ENCODE results near the gene TCEAL3.
"Not testable (repeated sequence)": the region's sequence is repeated elsewhere in the genome, so short reads cannot be mapped to it uniquely, and the experiment has no call there.

TCEAL3 gene

DNA sequence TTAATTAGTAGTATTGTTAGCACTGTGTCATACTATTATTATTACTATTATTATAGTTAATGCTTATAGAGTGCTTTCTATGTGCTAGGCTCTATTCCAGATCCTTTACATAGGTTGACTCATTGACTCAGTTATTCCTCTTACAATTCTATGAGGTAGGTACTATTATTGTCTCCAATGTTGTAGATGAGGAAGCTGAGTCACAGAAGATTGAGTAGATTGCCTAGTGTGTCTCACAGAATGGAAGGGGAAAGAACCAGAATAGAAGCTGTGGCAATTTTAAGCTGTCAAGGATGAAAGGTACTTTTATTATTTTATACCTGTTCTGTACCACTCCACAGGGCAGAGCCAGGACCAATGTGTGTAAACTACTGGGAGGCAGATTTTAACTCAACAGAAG, 19.1 kb downstream of the TCEAL3 start:
- no peak for DNase-seq (ENCODE audit: low read depth)

DNA sequence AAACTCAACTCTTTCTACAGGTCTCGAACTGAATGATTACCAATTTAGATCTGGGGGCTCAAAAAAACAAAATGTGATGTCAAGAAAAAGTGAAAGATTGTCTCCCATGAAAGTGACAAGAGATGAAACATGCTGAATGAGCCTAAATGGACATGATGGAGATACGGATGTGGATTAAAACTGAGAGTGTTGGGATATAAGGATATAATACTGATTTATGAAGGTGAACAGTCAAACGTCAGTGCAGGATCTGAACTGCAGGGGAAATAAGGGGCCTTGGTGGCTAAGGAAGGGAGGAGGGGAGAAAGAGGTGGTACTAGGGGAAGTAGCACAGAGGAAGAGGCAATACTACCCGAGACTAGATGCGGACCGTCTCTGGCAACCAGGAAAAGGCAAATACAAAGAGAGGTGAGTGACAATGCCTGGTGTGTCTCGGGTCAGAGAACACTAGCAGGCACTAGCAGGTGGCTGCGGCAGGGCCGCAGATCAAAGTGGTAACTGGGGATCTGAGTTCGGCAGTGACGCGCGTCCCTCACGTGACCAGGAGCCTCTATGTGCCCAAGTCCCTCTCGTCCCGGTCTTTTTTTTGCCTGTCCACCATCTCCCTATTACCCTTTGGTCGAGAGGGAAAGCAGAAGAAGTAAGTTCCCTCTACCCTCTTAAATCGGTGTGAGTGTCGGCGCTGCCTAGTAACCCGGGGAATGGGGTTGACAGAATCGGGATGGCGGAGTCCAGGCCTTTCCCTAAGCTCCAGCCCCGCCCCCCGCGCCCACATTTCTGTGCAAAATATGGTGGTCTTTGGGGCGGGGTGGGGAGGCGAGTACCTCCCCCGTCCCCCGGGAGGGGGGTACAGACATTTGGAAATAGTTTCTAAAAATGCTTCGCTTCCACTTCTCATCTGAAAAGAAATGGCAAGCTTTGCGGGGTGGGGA, 20.9 kb downstream of the TCEAL3 start, which contains the start of gene TCEAL1:
Gene TCEAL1, plus strand, starts transcription at position 590 of the 932 bp plus-strand sequence. CDS start 942 bp downstream, outside the sequence.
- DNase-seq (ENCODE audit: low read depth): no peak

DNA sequence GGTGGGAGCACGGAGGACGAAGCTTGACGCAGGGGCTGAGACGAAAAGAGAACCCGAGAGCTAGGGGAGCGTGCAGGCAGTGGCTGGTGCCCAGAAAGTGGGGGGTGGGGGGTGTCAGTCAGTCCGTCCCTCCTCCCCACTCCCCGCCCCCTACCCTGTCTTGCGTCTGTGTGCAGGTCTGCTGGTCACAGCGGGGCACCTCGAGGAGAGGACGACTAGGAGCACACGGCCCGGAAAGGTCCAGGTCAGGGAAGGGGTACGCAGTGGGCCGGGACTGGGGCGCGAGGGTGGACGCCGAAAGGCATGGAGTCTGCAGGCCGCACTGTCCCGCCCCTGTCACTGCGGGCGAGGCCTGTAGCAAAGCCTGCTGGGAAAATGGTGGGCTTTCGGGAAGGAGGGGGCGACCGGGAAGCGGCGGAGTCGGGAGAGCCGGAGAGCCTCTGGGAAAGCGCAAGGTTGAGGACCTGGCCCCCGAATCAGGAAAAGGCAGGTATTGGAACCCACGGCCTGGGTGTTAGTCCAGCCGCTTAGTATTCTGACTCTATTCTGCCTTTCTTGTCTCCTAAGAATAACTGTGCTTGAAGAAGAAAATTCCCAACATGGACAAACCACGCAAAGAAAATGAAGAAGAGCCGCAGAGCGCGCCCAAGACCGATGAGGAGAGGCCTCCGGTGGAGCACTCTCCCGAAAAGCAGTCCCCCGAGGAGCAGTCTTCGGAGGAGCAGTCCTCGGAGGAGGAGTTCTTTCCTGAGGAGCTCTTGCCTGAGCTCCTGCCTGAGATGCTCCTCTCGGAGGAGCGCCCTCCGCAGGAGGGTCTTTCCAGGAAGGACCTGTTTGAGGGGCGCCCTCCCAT, 21.8 kb downstream of the TCEAL3 start:
- DNase-seq (ENCODE audit: low read depth): no peak

DNA sequence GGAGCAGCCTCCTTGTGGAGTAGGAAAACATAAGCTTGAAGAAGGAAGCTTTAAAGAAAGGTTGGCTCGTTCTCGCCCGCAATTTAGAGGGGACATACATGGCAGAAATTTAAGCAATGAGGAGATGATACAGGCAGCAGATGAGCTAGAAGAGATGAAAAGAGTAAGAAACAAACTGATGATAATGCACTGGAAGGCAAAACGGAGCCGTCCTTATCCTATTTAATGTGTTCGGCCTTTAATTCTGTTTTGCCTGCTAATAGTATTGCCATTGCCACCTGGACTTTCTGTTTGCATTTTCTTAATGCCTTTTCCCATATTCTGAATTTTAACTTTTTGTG, 22.4 kb downstream of the TCEAL3 start:
- DNase-seq (ENCODE audit: low read depth): no peak

DNA sequence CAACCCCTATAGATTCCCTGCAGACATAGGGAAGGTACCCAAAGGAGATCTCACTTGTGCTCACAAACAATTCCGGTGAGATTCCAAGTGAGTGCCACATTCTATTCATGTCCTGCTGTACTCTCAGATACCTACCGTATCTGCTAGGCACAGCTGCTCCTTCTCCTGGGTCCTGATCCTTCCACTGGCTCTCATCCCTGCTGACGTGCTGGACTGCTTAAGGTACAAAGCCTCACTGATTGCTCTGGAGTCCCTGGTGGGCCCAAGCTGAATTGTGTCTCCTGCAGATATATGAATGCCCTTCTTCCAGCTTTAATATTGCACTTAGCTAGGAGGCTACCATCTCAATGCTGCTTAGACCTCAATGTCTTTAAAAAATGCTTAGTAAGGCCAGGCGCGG, 23.4 kb downstream of the TCEAL3 start:
- no peak for DNase-seq (ENCODE audit: low read depth)

DNA sequence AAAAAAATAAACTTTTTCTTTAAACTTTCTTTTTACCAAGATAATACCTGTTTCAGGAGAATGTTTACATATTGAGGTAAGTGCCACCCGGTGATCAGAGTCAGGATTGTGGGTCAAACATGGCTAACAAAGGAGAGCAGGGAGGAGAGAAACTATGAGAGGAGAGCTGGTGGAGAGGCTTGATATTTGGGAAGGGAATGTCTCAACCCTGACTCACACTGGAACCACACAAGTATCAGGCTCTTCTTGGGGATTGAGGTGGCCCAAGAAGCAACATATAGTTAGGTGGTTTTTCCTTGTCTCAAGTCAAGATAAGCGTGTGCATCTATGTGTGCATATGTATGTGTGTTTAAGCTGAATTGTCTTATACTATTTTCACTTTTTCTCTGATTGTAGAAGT, 27.7 kb downstream of the TCEAL3 start:
- no peak for DNase-seq (ENCODE audit: low read depth)

DNA sequence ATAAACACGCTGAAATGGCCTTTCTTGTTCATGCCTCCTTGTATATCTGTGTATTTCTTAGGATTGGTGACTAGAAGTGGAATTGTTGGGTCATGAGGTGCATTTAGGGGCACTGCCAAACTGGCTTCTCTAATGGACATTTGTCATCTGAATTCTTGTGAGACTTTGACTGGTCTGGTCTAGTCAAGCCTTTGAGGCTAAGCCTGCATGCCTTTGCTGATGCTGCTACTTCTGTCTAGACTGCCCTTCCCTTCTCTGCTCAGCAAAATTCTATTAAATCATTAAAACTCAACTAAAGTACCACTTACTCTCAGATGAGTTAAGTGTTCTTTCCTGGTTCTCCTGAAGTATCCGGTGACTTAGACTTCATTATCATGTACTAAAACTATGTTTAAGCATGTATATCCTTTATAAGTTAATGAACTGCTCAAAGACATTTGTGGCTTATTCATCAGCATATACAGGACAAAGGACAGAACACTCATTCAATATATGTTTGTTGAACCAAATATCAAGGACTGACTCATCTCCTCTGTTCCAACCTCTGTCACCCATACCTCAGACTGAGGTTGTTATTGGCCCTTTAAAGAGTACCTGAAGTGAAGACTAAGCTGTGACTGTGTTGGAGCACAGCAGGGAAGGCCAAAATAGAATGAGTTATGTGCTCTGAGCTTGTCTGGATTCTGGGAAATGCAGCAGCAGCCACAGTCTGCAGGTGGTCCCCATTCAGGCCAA, 30.0 kb downstream of the TCEAL3 start:
- no peak for DNase-seq (ENCODE audit: low read depth)

DNA sequence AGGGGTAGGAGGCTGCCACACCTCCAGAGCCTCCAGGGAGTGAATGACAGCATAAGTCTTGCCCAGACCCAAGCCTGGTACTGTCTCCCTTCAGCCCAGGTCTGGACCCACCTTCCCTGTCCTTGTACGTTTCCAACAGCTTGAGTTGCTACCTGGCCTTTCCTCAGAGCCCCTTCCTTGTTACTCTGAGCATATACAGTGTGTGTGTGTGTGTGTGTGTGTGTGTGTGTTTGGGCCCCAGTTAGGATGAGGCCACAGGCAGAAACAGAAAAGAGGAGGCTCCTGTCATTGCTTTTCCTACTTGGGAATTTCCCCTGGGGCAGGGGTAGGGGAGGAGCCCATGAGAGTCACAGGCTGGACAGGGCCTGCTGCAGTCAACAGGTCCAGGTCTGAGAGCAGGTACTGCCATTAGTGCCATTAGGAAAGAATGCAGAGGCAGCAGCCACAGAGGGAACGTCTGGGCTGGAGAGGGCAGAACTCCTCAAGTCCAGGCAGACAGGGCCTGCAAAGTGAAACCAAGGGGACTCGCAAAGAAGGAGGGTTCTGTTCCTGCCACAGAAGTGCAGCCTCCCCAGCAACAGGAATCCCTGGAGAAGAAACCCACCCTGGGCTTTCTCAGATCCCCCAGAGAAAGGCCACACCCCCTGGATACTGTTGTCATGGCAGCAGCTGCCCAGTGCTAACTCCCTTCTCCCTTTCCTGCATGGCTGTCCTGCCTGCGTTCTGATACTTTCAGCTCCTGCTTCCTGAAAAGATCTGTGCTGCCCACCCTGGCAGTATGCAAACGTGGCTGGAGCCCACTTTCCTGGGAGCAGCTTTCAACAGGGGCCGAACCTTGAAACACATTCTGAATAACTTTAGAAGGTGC, 30.9 kb downstream of the TCEAL3 start:
- DNase-seq (ENCODE audit: low read depth): not testable (repeated sequence)

DNA sequence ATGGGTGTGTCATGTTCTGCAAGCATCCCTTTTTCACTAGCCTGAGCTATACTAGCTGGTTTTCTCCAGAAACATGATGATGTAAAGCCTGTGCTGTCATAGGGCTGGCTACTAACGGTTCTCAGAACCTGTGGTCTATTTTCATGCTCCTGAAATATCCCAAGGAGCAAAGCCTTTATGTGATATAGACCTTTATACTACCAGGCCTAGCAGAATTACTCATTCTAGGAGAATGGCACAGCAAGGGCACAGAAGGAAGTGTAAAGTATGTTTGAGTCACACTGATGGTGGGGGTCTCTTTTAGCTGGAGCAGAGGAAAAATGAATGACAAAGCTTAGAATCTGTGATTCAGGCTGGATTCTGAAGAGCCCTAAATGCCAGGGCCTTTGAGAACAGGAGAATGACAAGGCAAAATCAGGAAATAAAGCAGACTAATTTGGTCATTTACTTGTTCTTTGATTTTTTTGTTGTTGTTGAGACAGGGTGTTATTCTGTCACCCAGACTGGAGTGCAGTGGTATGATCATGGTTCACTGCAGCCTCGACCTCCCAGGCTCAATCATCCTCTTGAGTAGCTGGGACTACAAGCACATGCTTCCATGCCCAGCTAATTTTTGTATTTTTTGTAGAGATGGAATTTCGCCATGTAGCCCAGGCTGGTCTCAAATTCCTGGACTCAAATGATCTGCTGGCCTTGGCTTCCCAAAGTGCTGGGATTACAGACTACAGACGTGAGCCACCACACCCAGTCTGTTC, 32.8 kb downstream of the TCEAL3 start:
- no peak for DNase-seq (ENCODE audit: low read depth)

DNA sequence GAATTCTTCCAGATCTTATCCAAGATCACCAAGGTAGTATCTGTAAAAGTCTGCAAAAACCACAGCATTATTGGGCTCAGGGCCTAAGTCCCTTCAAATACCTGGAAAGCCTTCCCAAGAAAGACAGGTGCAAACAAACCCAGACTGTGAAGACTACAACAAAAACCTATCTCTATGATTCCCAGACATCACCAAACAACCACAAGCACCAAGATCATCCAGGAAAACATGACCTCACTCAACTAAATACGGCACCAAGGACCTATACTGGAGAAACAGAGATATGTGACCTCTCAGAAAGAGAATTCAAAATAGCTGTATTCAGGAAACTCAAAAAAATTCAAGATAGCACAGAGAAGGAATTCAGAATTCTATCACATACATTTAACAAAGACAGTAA, 36.4 kb downstream of the TCEAL3 start:
- no peak for DNase-seq (ENCODE audit: low read depth)

DNA sequence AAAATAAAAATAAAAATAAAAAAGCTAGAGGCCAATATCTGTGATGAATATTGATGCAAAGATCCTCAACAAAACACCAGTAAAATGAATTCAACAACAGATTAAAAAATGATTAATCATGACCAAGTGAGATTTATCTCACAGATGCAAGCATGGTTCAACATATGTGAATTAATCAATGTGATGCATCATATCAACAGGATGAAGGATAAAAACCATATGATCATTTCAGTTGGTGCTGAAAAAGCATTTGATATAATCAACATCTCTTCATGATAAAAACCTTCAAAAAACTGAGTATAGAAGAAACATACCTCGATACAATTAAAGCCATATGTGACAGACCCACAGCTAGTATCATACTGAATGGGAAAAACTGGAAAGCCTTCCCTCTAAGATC, 39.9 kb downstream of the TCEAL3 start:
- DNase-seq (ENCODE audit: low read depth): no peak

DNA sequence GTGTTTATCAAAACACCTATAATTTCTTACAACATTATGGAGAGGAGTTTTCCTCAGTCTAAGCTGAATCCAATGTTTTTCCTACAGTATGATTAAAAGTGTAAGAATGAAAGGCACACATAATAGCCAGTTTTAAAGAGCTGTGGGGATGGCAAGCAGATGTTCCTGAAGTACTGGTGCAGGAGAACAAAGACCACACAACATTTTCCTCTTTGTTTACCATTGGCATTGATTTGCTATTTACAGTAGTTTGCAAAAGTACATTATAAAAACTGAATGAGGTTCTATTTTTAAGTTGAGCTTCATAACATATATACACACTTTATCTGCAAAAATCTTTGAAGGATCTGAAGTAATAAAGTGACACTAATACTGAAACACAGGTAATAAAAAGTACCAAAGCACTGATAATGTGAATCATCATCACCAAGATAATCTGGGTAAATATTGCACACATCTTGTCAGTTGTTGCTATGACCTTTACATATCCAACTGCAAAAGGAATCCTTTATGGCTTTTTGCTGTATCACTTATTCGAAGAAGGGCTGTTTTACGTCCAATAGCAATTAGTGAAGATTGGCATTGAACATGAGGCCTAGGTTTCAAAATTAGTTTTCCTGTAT, 43.5 kb downstream of the TCEAL3 start:
- DNase-seq (ENCODE audit: low read depth): no peak

DNA sequence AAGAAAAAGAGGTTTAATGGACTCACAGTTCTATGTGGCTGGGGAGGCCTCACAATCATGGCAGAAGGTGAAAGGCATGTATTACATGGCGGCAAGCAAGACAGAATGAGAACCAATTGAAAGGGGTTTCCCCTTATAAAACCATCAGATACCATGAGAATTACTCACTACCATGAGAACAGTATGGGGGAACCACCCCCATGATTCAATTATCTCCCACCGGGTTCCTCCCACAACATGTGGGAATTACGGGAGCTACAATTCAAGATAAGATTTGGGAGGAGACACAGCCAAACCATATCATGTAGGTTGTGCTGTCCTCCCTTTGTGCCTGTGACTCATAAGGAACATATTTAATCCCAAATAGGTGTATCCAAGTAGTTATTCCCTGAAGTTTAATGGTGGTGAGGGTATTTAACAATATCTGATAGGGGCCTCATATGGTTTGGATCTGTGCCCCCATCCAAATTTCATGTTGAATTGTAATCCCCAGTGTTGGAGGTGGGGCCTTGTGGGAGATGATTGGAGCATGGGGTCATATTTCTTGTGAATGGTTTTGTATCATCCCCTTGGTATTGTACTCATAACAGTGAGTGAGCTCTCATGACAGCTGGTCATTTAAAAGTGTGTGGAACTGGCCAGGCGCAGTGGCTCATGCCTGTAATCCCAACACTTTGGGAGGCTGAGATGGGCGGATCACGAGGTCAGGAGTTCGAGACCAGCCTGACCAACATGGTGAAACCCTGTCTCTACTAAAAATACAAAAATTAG, 47.7 kb downstream of the TCEAL3 start:
- DNase-seq (ENCODE audit: low read depth): not testable (repeated sequence)

DNA sequence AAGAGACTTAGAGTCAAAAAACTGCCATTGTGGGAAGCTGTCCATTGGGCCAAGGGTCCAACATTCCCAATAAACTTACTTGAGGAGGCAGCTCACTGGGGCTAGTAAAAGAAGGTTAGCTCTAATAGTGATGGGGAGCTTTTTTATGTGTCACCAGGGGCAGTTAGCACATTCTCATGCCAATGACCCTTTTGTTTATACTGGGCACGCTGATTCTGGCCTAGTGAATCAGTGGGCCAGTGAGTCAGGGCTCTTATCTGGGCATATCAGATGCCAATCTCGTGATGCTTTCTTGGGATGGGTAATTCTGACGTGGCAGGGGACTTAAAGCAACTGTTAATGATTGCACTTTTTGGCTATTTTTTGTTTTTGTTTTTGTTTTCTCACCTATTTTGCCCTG, 48.9 kb downstream of the TCEAL3 start:
- no peak for DNase-seq (ENCODE audit: low read depth)

DNA sequence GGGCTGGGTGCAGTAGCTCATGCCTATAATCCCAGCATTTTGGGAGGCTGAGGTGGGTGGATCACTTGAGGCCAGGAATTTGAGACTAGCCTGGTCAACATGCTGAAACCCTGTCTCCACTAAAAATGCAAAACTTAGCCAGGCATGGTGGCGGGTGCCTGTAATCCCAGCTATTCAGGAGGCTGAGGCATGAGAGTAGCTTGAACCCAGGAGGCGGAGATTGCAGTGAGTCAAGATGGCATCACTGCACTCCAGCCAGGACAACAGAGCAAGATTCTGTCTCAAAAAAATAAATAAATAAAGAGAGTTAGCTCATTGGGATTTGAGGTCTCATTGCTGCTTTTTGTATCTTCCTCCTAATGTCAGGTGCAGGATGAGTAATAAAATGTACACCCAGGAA, 49.3 kb downstream of the TCEAL3 start:
- DNase-seq (ENCODE audit: low read depth): not testable (repeated sequence)

DNA sequence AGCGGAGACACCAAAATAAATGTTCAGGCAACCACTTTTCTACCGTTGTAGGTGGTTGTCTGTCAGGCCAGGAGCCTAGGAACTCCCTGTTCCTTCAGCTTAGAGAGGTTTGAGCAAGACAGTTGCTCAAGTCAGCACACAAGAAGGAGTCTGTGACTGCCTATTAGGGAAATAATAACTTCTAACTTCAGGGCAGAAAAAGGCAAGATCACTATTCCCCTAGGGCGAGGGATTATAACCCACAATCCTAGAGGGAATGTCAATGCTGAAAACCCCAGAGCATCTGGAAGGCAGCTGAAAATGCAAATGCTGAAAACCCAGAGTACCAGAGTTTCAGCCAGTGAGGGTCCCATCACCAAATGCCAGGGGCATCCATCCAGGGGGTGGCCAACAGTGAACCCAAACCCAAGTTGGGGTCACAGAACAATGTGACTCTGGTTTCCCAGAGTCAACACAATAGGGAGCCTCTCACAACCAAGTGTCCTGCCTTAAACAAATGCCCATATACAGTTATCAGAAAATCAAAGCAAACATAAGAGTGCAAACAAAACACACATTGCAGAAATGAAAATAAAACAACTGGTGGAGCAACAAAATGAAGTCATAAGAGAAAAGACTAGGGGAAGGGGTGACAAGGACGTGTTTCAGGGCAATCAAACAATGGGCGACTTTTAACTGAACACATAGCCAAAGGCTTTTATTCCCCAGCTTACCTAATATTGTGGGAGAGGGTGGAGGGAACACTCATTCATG, 51.1 kb downstream of the TCEAL3 start:
- no peak for DNase-seq (ENCODE audit: low read depth)

DNA sequence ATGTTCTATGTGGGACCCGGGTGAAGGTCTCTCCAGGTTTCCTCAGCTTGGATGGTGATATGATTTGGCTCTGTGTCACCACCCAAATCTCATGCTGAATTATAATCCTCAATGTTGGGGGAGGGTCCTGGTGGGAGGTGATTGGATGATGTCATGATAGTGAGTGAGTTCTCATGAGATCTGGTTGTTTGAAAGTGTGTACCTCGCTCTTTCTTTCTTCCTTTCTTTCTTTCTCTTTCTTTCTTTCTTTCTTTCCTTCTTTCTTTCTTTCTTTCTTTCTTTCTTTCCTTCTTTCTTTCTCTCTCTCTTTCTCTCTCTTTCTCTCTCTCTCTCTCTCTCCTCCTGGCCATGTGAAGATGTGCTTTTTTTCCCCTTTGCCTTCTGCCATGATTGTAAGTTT, 51.7 kb downstream of the TCEAL3 start:
- not testable (repeated sequence) for DNase-seq (ENCODE audit: low read depth)
